Right lobe of liver (tissue), 6 donors: ENCODE data around the gene DAP3. TPM values are rescaled to one million over a fixed set of nuclear protein-coding genes. Genes with fewer than 3 reads are reported as not detected.
"Not testable (repeated sequence)": the region's sequence is repeated elsewhere in the genome, so short reads cannot be mapped to it uniquely, and the experiment has no call there.

Experiments used
- ATAC-seq, 4 donors: fragments of 200-7000 bp; cut with Tn5 transposase; one replicate each; pipeline ENCODE4 v1.9.1; 2020; ENCODE audit warnings: mild to moderate bottlenecking in 4 of 4, moderate library complexity in 4 of 4
- DNase-seq, 3 donors: peaks; one replicate each; pipeline ENCODE4 v3.0.0-alpha.2; 2020
- H3K27ac ChIP-seq, 3 donors: fragments of 200-600 bp; one replicate each; pipeline ENCODE4 v1.8.0; 2022
- H3K27me3 ChIP-seq, 2 donors: fragments of 200-600 bp; one replicate each; pipeline ENCODE4 v1.8.0; 2022
- H3K36me3 ChIP-seq, 4 donors: fragments of 200-600 bp; sonication (generic) in 1 of 4; one replicate each; pipeline versions ENCODE4 v1.5.1 to v1.8.0; 2017 to 2022; ENCODE audit warnings: control low read depth in 1 of 4
- H3K4me1 ChIP-seq, 4 donors: fragments of 200-600 bp; sonication (generic) in 1 of 4; one replicate each; pipeline versions ENCODE4 v1.5.1 to v1.8.0; 2017 to 2022; ENCODE audit warnings: control low read depth in 1 of 4
- H3K4me3 ChIP-seq, 3 donors: fragments of 200-600 bp; one replicate each; pipeline ENCODE4 v1.8.0; 2022
- H3K9me3 ChIP-seq, 4 donors: fragments of 200-600 bp; sonication (generic) in 1 of 4; one replicate each; pipeline versions ENCODE4 v1.5.1 to v1.8.0; 2017 to 2022; ENCODE audit warnings: control low read depth in 1 of 4
- POLR2A ChIP-seq: fragments of 450-650 bp; IDR thresholded peaks from one replicate; pipeline ENCODE4 v1.6.1; 2017; ENCODE audit warnings: antibody characterized with exemption, mild to moderate bottlenecking
- WGBS: methylation state at CpG from one replicate; pipeline ENCODE4 v1.1.6; 2018; ENCODE audit warnings: low coverage, low lambda C conversion rate; ENCODE audit not compliant: insufficient coverage; ENCODE audit errors: missing lambda C conversion rate; 5-methylcytosine and 5-hydroxymethylcytosine counted together
- intact Hi-C, 2 donors: fragments of 100-400 bp; cut with DNase I; formaldehyde crosslinking; loops; one replicate each; pipeline versions ENCODE4 v1.11.2 to v1.14.1; 2022
- total RNA-seq, 6 experiments: library from RNA; depleted of rRNA in 2 of 6; stranded (reverse); fragments of >200 nt in 2 of 6; fragmentation: NEBNext Ultra II Directional in 3 of 6; extraction: Animal tissue kit (Norgen Biotek cat#: 25700) in 3 of 6; gene quantifications; one replicate each; pipeline versions ENCODE4 v1.1.0 to v1.2.4, GENCODE V29; 2016 to 2023
- TF ChIP-seq, protein P1 (sequence below), 4 donors: fragments of 200-600 bp in 3 of 4; fragments of 450-650 bp in 1 of 4; IDR thresholded peaks; one replicate each; pipeline versions ENCODE4 v1.5.1 to v1.8.0; 2016 to 2022; ENCODE audit warnings: antibody characterized with exemption in 4 of 4, mild to moderate bottlenecking in 2 of 4
- donor health status: DM: no; HTN: yes; CAD: no.
- donor health status: DM: no; HTN: no; CAD: no.
- donor health status: DM: no; HTN: no; CAD: no.
- donor health status: DM: no; HTN: yes; CAD: no.
- donor health status: DM: no; HTN: yes; CAD: no.

DAP3 gene
- total RNA-seq, 6 experiments from 2014 or later, result 53.9 to 136 (median 65.7) TPM

DNA sequence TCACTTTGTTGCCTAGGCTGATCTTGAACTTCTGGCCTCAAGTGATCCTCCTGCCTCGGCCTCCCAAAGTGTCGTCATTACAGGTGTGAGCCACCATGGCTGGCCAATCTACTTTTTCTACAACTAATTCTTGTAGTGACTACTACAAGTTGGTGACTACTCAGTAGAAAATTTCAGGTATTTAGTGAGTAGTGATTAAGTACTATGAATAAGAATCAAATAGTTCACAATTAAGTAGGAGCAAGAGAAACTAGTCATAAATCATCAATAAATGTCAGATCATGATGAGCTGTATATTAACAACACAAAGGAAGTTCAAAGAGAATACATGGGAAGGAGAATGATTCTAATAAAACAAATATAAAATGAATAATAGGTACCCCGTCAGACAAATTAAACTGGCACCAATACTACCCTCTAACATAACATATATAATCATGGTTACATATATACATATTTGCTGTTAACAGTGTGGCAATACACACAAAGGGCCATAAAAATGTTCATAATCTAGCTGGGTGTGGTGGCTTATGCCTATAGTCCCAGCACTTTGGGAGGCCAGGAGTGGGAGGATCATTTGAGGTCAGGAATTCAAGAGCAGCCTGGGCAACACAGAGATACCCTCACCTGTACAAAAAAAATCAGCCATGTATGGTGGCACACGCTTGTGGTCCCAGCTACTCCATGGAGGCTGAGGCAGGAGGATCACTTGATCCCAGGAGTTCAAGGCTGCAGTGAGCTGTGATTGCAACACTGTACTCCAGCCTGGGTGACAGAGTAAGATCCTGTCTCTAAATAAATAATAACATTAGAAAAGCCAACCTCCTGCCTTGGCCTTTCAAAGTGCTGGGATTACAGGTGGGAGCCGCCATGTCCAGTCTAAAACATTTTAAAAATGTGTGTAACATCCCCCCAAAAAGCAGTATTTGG lies 19.4 kb upstream of the DAP3 start:
- H3K4me1 ChIP-seq, result peaks cover 0 to 7% (median 0%) of the 10 kb centered on the region in 4 donors
- intact Hi-C loops, result no loop called here
- no peaks in the 10 kb centered on the region for H3K9me3 ChIP-seq
- no peak for TF ChIP-seq POLR2A
- TF ChIP-seq, protein P1, sequence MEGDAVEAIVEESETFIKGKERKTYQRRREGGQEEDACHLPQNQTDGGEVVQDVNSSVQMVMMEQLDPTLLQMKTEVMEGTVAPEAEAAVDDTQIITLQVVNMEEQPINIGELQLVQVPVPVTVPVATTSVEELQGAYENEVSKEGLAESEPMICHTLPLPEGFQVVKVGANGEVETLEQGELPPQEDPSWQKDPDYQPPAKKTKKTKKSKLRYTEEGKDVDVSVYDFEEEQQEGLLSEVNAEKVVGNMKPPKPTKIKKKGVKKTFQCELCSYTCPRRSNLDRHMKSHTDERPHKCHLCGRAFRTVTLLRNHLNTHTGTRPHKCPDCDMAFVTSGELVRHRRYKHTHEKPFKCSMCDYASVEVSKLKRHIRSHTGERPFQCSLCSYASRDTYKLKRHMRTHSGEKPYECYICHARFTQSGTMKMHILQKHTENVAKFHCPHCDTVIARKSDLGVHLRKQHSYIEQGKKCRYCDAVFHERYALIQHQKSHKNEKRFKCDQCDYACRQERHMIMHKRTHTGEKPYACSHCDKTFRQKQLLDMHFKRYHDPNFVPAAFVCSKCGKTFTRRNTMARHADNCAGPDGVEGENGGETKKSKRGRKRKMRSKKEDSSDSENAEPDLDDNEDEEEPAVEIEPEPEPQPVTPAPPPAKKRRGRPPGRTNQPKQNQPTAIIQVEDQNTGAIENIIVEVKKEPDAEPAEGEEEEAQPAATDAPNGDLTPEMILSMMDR (IDR thresholded peaks at IDR 0.05), result no peak
- DNase-seq (no peak), ATAC-seq (no peak)
- no peak overlapping the region for H3K4me3 ChIP-seq
- H3K27me3 ChIP-seq, result no peaks in the 10 kb centered on the region
- no peak overlapping the region for H3K27ac ChIP-seq
- peaks cover 4 to 84% (median 39%) of the 10 kb centered on the region in 4 donors for H3K36me3 ChIP-seq
- 99% methylated on average over 5 of the region's 5 CpGs for WGBS

DNA sequence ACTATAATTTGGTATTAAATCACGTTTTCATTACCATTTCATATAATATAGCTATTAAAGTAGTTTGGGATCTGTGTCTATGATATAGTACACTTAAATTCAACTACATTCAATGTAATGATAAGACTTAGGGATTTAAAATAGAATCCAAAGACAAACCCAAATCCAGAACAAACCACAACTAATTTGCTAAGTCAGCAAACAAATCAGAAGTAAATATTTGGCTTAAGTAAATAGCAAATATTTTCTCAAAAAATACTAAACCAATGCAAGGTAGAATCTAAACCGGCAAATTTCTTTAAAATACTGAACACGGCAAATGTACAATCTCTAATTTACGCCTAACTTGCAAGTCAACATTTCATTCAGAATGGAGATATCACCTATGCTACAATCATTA lies 17.1 kb upstream of the DAP3 start:
- DNase-seq (no peak), ATAC-seq (no peak)
- no peak for TF ChIP-seq POLR2A
- WGBS, result 59% methylated on average over 4 of the region's 4 CpGs
- Histone ChIP-seq H3K4me1 (peaks cover 0 to 7% (median 0%) of the 10 kb centered on the region in 4 donors), H3K9me3 (no peaks in the 10 kb centered on the region), H3K4me3 (no peak overlapping the region), H3K27me3 (no peaks in the 10 kb centered on the region), H3K27ac (no peak overlapping the region), H3K36me3 (peaks cover 4 to 86% (median 46%) of the 10 kb centered on the region in 4 donors)
- intact Hi-C loops, result no loop called here

GRCh38 chr1:155673003-155673402 lies 15.9 kb upstream of the DAP3 start:
- Histone ChIP-seq H3K4me1 (peaks cover 0 to 7% (median 0%) of the 10 kb centered on the region in 4 donors), H3K4me3 (no peak overlapping the region), H3K27ac (no peak overlapping the region), H3K27me3 (no peaks in the 10 kb centered on the region), H3K36me3 (peaks cover 4 to 90% (median 41%) of the 10 kb centered on the region in 4 donors), H3K9me3 (no peaks in the 10 kb centered on the region)
- WGBS, result 98% methylated on average over 4 of the region's 6 CpGs
- DNase-seq (no peak), ATAC-seq (no peak)
- no peak for TF ChIP-seq POLR2A
- TF ChIP-seq, protein P1 (IDR thresholded peaks at IDR 0.05), result no peak
- intact Hi-C loops, result no loop called here

DNA sequence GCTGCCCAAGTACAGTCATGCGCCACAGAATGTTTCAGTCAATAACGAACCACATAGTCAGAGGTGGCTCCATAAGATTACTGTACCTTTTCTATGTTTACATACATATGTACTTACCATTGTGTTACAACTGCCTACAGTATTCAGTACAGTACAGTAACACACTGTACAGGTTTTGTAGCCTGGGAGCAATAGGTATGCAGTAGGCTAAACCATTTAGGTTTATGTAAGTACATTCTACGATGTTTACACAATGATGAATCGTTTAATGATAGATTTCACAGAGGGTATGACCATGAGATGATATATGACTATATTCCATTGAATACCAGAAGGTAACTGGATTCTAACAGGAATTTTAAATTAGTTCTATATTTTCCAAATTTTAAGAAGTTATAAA lies 10.9 kb upstream of the DAP3 start:
- ATAC-seq (no peak), DNase-seq (no peak)
- Histone ChIP-seq H3K4me1 (no peaks in the 10 kb centered on the region), H3K36me3 (peaks cover 1 to 65% (median 29%) of the 10 kb centered on the region in 4 donors), H3K27me3 (no peaks in the 10 kb centered on the region), H3K27ac (no peak overlapping the region), H3K9me3 (no peaks in the 10 kb centered on the region), H3K4me3 (no peak overlapping the region)
- TF ChIP-seq, protein P1 (IDR thresholded peaks at IDR 0.05), result no peak
- no peak for TF ChIP-seq POLR2A
- intact Hi-C loops, result no loop called here
- WGBS, result 93% methylated on average over 4 of the region's 4 CpGs

DNA sequence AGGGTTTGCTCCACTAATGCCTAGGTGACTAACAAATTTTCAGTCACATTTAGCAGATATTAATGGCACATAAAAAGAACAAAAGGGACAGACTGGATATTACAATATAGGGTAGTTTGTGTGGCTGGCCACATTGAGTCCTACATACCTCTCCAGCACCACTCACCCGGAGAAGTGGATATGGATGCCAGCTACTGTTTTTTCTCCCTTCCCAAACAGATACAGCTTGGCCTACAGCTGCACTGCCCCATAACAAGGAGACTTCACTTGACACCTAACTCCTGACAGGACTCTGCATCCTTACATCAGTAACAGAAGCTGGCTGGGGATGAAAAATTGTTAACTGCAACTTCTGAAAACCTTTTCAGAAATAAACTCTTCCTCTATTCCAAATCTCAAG lies 9.9 kb upstream of the DAP3 start:
- ATAC-seq, intact Hi-C loops, H3K4me1 ChIP-seq, DNase-seq, H3K4me3 ChIP-seq, H3K9me3 ChIP-seq, H3K27ac ChIP-seq, H3K27me3 ChIP-seq: not testable (repeated sequence)
- H3K36me3 ChIP-seq, result peaks cover 0 to 59% (median 25%) of the 10 kb centered on the region in 4 donors
- WGBS, result no CpG with 5 or more reads among the region's 1 CpG
